HG03064 (cell line): ENCODE data around the gene KXD1.
"Not testable (repeated sequence)": the region's sequence is repeated elsewhere in the genome, so short reads cannot be mapped to it uniquely, and the experiment has no call there.

Experiments used
- ATAC-seq: cut with Tn5 transposase; IDR thresholded peaks from one replicate; pipeline ENCODE4 v1.9.1; 2021; ENCODE audit warnings: low read depth; ENCODE audit not compliant: unreplicated experiment

KXD1 gene

DNA sequence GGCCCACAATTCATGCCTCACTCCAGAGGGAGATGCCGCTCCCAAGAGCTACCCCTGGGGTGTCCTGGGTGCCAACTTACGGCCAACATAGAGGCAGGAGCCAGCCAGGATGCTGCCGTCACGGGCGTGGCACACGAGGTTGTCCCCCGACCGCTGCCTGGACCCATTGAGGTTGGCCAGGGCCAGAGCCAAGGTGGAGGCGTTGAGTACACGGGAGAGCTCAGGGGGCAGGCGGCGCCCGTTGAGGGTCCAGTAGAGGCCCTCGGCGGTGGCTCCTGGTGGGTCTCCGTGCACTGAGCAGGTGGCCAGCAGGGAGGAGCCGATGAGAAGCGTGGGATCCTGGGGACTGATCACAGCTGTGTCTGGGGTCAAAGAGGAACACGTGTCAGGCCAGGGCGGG lies 41.8 kb downstream of the KXD1 start:
- no peak for ATAC-seq

DNA sequence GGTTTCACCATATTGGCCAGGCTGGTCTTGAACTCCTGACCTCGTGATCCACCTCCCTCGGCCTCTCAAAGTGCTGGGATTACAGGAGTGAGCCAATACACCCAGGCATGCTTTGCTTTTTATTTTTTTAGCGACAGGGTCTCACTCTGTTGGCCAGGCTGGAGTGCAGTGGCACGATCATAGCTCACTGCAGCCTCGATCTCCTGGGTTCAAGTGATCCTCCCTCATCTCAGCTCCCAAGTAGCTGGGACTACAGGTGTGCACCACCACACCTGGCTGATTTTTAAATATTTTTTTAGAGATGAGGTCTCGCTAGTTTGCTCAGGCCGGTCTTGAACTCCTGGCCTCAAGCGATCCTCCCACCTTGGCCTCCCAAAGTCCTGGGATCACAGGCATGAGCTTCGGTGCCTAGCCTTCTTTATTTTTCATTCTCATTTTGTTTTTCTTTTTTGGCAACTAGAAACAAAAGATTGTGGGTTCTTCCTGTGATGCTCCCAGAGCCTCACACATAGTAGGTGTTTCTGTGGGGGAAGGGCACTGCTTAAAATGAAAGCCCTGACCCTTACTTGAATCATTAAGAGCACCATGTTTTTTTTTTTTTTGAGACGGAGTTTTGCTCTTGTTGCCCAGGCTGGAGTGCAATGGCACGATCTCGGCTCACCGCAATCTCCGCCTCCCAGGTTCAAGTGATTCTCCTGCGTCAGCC lies 43.2 kb downstream of the KXD1 start:
- not testable (repeated sequence) for ATAC-seq

DNA sequence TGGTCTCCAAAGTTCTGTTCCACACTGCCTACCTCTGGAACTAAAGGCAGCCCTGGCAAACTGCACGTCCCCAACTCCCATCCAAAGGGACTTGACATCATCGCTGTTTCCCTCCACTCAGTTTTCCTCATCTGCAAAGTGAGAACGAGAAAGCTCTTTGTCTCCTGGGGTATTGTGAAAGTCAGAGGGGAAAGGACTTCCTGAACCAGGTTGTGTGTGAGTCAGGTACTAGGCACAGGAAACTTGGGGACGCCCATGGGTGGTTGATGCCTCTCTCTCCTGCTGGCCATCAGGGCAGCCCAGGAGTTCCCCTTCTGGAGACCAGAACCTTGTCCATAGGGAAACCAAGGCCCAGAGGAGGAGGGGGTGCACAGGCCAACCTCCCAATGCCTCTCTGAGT lies 44.2 kb downstream of the KXD1 start:
- no peak for ATAC-seq

DNA sequence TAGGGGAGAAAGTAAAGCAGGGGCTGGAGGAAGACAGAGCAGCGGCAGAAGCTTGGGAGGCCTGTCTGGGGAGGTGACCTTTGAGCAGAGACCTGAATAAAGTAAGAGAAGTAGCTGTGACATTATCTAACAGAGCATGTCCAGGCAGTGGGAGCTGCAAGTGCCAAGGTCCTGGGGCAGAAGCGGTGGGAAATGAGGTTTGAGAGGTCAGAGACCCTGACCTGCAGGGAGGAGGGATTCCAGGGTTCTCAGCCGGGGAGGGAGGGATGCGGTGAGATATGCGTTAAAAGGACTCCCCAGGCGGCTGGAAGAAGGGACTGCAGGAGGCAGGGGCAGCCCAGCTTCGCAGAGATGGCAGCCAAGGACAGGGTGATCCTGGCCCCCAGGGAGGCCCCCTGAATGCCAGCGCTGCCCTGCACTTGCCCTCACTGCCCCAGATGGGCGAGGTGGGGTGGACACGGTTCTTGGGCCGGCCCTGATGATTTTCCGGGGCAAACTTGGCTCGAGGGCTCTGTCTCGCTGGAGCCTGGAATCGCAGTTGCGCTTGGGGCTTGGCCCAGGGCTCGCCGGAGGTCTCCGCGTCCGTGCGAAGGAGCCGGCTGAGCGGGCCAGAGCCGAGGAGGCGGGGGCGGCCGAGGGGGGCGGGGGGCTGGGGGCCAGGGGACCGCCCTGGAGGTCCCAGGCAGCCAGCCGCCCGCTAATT lies 45.7 kb downstream of the KXD1 start:
- ATAC-seq: no peak

DNA sequence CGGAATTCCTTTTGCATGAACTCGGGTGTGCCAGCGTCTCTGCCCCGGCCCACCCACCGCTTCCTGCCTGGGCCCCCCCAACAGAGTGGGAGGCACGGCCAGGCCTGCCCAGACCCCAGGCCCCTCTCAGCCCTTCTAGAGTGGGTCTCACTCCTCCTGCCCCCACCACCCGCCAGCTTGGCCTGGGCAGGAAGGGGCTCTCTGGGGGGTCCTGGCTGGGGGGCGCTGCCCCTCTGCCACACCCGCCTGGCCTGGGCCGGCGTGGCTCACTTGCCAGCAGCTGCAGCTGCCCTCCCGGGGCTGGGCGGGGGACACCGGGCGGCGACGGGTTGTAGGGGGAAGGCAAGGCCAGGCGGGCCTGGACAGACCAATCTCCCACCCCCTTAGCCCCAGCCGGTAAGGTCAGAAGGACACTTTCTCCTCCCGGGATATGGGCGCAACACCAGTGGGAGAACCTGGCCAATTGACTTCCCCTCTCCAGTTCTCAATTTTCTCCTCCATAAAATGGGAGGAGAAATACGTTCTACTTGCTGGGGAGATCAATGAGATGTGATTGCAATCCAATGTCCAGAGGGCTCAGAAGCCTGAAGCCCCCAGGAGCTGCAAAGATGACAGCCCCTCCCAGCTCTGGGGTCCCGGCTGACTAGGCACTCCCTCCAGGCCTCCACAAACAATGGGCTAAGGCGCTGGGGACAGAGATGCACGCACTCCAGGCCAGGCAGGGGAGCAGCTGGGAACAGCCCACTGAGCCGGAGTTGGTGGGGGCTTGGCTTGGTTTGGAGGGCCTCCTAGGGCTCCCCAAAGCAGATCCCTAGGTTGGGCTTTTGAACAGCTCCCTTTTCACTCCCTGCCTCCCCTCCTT lies 46.5 kb downstream of the KXD1 start:
- ATAC-seq: no peak

DNA sequence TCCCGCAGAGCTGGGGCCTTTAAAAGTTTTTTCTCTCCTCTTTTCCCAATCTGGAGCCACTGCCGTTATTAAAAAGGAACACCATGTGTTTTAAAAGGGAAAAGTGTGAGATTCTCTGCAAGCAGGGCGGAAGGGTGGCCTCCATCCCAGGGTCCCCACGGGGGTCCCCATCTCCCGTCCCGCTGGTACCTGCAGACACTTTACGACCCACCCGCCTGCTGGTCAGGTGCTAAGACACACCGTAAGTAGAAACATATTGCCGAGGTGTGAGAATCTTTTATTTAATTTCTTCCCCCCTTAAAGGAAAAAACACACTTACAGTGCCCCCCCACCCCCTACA lies 47.1 kb downstream of the KXD1 start:
- no peak for ATAC-seq

DNA sequence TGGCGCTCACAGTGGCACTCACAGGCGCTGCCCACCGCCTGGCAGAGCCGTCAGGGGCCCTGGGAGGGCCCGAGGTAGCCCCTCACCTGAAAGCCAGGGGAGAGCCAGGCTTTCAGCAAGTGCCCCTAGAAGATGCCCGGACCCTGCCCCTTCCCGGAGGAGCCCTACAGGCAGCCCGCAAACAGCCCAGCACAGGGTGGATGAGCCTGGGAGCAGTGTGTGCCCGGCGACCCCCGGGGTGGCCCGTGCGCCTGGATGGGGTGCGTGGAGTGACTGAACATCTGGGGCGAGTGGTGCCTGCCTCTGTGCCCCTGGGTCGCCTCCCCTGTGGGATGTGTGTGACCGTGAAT lies 47.5 kb downstream of the KXD1 start:
- ATAC-seq: no peak

DNA sequence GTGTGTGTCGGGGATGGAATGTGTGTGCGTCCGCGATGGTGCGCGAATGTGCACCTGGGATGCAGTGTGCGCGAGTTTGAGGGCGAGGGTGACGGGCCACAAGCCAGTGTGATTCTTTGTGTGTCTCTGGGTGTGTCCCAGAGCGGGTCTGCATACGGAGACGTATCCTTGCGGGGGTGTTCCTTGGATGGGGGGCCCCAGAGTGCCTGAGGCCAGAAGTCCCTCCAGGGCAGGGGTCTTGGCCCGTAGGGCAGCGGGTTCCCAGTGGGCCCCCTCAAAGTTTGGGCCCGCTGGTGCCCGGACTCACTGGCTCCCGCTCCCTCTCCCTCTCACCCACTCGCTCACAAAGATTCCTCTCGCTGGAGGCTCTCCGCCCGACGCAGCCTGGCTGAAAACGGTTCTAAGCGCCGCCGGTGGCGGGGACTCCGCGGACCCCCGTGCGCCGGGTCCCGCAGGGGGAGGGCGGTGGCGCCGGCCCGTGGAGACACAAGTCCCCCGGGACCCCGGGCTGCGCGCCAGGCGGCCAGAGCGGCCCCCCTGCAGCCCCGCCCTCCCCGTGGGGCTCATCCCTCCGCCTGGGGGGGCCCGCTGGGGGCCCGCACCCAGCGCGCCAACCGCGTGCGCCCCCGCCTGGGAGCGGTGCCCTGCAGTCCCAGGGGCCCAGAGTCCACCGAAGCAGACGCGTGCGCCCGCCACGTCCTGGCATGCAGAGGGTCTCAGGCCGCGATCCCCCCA lies 48.0 kb downstream of the KXD1 start:
- no peak for ATAC-seq

DNA sequence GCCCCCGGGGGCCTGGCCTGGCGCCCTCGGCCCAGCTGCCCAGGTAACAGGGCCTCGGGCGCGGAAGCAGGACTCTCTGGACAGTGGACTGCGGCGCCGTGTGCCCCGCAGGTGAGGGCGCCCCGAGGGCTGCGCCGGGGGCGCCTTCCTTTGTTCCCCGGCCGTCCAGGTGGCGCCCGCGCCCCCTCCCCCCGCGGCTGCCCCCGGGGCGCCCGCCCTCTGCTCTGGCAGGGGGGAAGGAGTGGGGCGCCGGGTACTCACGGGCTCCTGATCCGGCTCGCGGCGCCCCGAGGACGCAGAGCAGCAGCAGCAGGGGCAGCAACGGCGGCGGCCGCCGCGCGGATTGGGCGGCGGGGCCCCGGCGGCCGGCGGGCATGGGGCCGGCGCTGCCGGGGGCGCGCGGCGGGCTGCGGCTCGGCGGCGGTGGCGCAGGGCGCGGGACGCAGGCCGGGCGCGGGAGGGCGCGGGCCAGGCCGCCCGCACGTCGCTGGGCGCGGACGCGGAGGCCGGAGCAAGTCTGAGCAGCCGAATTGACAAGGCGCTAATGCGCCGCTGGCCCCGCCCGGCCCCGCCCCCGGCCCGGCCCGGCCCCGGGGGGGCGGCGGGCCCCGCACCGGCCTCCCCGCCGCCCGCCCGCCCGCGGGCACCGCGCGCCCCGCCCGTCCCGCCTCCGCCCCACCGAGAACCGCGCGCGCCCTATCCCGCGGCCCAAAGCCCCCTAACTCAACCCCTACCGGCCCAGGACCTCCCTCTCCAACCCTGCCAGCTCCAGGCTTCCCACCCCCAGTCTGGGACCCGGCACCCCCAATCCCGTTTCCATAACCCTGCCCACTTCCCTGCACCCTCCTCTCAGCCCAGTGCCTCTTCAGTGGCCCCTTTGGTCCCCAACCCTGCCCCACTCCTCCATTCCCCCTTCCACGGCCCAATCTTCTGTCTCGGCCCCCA lies 48.9 kb downstream of the KXD1 start, which contains the start of gene CRLF1:
TSS of gene CRLF1 (minus strand) at position 519 of the 945 bp plus-strand sequence. CDS start at position 376, 143 bp downstream.
- no peak for ATAC-seq

DNA sequence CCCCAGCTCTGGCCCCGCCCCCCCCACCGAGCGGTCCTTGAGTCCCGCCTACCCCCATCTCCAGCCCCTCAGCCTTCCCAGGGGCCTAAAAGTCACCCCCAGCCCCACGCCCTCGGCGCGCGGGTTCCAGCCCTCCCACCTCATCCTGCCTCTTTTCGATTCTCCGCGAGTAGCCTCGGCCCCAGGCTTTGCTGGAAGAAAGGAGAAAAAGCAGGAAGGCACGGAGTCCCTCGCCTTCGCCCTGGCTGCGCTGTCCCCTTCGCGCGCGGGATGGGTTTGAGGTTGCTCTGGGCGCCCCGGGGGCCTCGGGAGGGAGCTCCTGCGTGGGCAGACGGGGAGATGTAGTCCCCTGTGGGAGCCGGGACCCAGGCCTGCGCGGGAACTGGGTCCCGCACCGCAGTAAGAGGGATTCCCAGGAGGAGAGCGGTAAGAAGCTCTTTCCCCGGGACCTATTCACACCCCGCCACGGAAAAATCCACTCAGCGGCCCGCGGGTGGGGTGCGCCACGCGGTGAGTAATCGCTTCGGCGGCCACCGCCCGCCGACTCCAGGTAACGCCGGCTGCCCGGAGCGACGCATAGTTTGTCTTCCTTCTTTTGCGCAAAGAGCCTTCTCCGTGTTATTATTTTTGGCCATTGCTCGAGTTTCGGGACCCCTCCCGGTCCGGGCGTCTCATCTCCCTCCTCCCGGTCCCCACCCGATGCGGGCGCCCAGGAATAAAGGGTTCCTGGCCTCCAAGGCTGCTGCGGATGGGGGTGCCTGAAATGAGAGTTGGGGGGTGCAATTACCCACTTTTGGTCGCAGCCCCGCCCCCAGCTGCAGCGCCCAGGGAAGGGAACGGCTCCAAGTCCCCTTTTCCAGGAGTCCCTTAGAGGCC lies 49.8 kb downstream of the KXD1 start:
- ATAC-seq: no peak

DNA sequence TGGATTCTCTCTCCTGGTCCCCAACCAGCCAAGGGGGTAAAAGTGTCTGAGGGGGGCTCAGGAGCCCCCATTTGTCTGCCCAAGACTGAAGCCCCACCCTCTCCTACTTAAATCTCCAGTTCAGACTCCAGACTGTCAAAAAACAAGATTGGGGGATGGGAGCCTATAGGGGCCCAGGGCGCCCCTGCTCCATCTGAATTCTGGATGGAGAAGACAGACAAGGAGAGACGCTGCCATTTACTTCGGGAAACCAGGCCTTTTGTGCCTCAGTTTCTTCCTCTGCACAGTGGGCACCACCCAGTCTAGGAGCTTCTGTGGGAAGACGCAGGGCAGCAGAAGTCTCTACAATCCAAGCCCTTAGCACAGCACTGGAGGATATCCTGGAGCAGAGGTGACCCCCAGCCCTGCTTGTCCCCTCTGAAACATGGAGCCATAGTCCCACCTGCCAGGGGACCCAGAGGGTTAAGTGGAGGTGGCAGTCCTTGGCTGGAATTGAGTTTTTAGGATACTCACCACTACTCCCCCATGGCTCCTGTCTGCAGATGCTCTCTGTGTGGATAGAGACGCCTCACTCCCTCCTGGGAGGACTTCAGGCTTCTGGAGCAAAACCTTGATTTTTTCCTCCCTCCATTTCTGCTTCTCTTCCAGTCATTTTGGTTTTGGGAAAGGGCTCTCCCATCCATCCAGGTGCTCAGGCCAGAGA lies 50.6 kb downstream of the KXD1 start:
- ATAC-seq: no peak

DNA sequence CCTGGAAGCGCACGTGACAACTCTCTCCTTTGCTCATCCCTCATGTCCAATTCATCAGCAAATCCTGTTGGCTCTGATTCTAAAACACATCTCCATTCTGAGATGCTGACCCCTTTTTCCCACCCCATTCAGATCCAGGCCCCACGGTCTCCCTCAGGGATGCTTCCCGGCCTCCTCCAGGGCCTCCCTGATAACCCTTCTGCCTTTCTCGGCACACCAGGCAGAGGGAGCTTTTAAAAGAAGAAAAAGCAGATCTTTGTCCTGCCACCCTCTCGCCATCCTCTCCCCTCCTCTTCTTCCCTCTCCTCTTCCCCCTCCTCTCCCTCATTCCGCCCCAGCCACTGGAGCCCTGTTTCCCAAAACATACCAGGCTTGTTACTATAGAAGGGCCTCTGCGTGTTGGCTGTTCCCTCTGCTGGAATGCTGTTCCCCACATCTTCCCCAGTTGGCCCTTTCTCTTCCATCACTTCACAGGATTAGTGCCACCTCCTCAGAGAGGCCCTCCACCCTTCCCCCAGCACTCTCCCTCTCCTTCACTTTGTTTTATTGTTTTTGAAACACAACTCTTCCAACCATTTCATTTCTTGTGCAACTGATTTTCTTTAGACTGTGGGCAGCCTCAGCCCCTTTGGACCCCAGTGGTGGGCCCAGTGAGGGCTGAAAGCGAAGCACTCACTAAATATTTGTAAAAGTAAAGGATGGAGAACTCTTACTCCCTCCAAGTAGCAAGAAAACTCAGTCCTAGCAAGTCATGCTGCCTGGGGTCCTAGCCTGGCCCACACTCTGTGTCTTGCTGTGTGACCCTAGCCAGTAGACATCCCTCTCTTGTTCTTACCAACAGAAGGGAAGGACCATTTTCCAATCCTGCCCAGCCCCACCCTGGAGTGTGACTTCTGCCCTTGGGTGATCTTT lies 51.4 kb downstream of the KXD1 start:
- ATAC-seq: no peak

DNA sequence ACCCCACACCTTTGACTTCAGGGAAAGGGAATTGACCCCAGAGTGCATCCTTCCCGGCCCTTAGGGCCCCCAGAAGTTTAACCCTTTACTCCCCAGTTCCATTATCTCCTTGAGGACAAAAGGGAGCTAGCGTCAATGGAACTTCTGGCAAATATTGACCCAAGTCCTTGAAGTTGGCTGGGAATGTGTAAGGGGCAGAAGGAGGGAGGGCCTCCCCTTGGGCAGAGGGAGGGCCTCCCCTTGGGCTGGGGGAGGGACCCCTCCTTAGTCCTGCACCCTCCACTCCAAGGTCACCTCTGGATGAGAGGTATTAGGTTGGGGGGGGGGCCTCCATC lies 52.0 kb downstream of the KXD1 start:
- no peak for ATAC-seq

DNA sequence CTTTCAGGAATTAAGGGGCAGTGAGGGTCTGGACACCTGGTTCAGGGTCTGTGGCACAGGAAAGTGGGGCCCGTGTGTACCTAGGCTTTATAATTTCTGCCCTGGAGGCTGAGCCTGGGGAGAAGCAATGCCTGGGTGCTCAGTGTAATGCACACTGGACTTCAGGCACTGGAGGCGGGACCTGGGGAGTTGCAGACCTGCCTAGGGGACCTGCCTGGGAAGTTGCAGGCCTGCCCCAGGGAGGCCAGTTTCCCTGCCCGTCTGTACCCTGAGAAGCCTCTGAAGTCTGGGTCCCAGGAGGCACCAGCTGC lies 52.5 kb downstream of the KXD1 start:
- ATAC-seq: no peak

DNA sequence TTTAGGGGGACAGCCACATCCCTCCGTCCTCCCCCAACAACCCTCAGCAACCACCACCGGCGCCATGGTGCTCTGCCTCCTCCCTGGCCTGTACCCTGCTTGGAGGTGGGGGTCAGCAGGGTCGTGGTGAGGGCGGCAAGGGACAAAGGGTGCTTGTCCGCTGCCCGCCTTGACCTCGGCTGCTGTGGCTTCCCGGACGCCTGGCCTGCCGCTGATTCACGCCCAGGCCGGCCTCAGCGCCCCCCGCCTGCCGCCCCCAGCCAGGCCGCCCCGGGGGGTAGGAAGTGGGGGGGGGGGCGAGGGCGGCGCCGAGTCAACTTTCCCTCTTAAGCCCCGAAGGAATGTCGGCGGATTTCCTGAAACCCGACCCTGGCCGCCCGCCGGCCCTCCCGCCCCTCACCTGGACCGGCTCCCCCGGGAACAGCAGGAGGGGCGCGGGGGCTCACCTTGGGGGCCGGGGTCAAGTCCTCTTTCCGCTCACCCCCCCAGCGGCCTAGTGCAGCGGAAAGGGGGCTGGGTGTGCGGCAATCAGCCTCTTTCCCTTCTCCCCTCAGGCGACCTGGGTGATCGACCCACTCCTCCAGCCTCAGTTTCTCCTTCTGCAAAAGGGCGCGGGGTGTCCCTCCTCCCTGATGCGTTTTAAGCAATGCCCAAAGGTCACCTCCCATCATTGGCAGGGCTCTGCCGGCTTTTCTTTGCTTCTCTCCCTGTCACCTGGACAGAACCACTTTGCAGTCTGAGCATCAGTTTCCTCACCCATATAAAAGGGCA lies 53.1 kb downstream of the KXD1 start:
- no peak for ATAC-seq

DNA sequence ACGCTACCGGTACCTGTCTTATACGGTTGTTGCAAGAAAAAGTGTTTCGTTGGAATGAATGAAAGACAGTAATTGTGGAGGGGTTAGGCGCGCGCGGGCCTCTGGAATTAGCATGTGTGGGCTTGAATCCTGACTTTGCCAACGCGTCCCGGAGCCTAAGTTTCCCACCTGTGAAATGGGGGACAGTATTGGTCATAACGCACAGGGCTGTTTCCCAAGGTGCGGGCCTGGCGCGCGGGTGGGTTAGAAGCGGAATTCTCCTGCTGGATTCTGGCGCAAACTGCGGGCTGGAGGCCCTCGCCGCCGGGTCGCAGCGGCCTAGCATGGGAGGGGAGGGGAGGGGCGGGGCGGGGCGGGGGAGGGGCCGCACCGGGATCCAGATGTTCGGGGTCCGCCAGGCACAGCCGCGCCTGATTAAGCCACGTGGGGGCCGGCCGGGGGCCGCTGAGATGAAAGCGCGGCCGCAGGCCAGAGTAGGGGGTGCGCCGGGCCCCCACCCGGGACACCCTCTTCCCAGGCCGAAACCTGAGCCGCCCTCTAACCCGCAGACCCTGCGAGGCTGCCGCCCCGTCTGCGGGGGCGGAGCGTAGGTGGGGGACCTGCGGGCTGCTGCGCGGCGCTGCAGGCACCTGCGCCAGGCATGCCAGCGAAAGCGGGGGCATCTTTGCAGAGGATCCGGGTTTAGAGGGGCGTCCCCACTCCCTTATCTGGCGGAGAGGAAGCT lies 53.8 kb downstream of the KXD1 start:
- ATAC-seq: no peak
